NB4 (cell line): ENCODE results near the gene IRF2BP1.

ENCODE experiments used
- DNase-seq: peaks from one replicate; pipeline ENCODE4 v3.0.0; 2010; ENCODE audit warnings: low read depth
- H3K4me3 ChIP-seq: one replicate; pipeline ENCODE4 v1.5.1; 2011; ENCODE audit warnings: mild to moderate bottlenecking, low read depth, low read length, moderate library complexity
- MYC ChIP-seq: IDR thresholded peaks from 2 replicates; pipeline ENCODE4 v1.6.1; 2011; ENCODE audit warnings: low read depth, low read length
- POLR2A ChIP-seq: IDR thresholded peaks from 2 replicates; pipeline ENCODE4 v1.6.1; 2011; ENCODE audit warnings: mild to moderate bottlenecking; ENCODE audit not compliant: insufficient read length; ENCODE audit errors: extremely low read depth
- TF ChIP-seq, protein P1 (sequence below): IDR thresholded peaks from 2 replicates; pipeline ENCODE4 v1.6.1; 2011; ENCODE audit warnings: low read depth, low read length
- TF ChIP-seq, protein P2 (sequence below): IDR thresholded peaks from one replicate; pipeline ENCODE4 v1.5.1; 2012; ENCODE audit warnings: low read depth, low read length

IRF2BP1 gene

GRCh38 chr19:45883586-45883880 is 2.4 kb downstream of the IRF2BP1 start:
- TF ChIP-seq POLR2A (no peak), MYC (no peak)
- TF ChIP-seq, protein P1, sequence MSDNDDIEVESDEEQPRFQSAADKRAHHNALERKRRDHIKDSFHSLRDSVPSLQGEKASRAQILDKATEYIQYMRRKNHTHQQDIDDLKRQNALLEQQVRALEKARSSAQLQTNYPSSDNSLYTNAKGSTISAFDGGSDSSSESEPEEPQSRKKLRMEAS, result no peak
- TF ChIP-seq, protein P2, sequence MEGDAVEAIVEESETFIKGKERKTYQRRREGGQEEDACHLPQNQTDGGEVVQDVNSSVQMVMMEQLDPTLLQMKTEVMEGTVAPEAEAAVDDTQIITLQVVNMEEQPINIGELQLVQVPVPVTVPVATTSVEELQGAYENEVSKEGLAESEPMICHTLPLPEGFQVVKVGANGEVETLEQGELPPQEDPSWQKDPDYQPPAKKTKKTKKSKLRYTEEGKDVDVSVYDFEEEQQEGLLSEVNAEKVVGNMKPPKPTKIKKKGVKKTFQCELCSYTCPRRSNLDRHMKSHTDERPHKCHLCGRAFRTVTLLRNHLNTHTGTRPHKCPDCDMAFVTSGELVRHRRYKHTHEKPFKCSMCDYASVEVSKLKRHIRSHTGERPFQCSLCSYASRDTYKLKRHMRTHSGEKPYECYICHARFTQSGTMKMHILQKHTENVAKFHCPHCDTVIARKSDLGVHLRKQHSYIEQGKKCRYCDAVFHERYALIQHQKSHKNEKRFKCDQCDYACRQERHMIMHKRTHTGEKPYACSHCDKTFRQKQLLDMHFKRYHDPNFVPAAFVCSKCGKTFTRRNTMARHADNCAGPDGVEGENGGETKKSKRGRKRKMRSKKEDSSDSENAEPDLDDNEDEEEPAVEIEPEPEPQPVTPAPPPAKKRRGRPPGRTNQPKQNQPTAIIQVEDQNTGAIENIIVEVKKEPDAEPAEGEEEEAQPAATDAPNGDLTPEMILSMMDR, result no peak
- no peak for DNase-seq
- H3K4me3 ChIP-seq, result peak overlapping the region; percentile 40

DNA sequence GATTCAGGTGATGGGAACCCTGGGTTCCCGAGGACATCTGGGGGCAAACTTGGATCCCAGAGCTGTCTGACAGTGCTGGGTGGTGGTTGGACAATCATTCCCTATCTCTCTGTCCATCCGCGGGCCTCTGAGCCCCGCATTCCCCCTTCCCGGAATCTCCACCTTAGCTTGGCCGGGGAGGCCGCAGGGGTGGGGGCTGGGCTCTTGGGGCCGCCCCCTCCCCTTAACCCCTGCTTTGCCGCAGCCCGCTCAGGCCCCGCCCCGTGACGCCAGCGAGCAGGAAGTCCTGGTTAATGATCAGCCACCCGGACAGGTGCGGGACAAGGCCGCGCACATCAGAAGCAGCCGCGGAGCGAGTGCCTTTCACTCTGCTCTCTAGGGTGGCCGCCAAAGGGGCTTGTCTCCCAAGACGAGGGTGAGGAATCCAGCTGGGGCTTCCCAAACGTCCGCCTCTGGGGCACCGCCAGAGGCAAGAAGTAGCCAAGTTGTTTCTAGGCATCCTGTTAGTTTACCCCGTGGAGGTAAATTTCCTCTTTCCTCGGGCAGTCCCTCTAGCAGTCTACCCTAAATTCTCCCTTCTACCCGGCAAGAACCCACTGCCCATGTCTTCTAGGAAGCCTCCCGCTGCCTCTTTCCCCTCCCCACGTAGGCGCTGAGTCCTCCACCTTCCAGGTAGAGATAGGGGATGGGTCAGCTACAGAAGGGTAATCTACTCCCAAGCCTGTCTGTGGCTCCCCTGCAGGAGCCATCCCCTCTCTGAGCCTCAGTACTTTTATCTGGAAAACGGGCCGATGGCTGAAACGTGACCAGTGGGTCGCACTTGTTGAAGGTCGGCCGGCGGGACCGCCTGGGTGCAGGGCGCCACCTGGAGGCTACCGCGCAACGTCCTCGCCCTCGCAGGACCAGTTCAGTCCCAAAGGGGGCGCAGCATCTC is 3.0 kb downstream of the IRF2BP1 start:
- DNase-seq, result peak; percentile 98

DNA sequence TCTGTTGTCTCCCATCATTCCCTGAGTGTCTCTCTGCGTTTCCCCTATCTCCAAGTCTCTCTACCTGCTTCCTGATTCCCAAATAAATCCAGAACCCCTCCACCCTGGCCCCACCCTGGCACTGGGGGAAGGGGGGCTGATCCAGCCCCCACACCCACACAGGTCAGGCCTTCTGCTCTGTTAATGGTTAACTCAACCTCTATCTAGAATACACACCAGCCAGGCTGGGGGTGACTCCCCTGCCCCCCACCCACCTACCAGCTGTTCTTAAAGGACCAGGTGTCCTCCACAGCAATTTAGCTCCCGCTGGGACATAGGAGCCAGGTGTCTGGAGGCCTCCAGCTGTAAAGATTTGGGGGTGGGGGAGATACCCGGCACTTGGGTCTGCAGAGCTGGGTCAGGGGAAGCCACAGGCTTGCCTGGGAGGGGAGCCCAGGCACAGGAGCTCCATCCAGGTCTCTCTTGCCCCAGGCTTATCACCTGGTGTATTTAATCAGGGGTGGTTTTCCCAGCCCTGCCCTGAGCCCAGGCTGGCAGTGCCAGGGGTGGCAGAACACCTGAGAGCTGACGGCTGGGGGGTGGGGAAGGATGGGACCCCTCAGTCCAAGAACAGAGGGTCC is 3.9 kb downstream of the IRF2BP1 start:
- TF ChIP-seq, protein P1, result no peak
- TF ChIP-seq MYC (no peak), POLR2A (no peak)
- TF ChIP-seq, protein P2, result no peak
- no peak overlapping the region for H3K4me3 ChIP-seq
- DNase-seq, result no peak

More for the DNA sequence above, 3.0 kb downstream of the IRF2BP1 start:
- TF ChIP-seq, protein P2, result peak; percentile 100
- TF ChIP-seq POLR2A (no peak), MYC (no peak; the same call in 1 of the 2 replicates)
- TF ChIP-seq, protein P1, result peak; percentile 88
- H3K4me3 ChIP-seq, result peak overlapping the region; percentile 16

DNA sequence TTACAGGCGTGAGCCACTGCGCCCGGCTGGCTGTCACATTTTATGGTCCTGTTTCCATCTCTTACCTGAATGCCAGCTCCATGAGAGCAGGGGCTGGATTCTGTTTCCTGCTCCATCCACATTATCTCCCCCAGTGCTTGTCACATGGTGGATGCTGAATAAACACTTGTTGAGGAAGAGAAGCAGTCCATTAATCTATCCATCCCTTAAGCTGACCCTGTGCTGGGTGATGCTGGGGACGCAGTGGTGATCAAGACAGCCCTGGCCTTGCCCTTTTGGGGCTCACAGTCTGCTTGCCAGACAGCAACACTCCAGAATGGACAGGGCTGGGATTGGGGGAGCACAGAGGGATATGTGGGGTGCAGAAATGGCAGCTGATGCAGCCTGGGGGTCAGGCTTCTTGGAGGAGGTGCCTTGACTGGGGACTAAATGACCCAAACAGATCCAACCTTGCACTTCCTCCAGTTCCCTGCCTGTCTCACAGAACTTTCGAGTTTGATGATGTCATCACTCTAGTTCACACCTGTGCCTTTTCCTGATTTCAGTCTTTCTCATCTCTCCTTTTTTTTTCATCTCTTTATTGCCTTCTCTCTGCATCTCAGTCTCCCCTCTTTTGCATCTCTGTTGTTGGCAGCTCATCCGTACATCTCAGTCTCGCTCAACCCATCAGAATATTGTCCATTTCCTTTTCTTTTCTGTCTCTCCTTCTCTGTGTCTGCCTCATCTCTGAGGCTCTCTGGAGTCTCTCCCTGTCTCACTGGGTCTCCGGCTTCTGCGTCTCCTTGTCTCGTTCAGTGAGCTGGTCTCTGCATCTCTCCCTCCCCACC is 4.6 kb downstream of the IRF2BP1 start:
- TF ChIP-seq, protein P1, result no peak
- TF ChIP-seq, protein P2, result no peak
- TF ChIP-seq MYC (no peak), POLR2A (no peak)
- H3K4me3 ChIP-seq, result no peak overlapping the region
- DNase-seq, result no peak

DNA sequence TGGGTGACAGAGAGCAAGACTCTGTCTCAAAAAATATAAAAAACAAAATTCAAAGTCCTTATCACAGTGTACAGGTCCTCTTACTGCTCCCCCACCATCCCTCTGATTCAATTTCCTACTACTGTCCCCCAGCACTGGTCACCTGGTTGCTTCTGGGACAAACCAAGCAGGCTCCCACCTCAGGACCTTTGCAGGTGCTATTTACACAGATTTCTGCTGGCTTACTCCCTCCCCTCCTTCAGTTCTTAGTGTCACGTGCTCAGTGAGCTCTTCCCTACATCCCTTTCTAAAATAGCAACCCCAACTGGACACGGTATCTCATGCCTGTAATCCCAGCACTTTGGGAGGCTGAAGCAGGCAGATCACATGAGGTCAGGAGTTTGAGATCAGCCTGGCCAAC is 6.0 kb downstream of the IRF2BP1 start:
- TF ChIP-seq POLR2A, result no peak
- TF ChIP-seq MYC, result no peak
- TF ChIP-seq, protein P1, result no peak
- TF ChIP-seq, protein P2, result no peak
- no peak for DNase-seq
- no peak overlapping the region for H3K4me3 ChIP-seq
